WERI-Rb-1 (cell line): ENCODE results near the gene PDE3B.
"Not testable (repeated sequence)": the region's sequence is repeated elsewhere in the genome, so short reads cannot be mapped to it uniquely, and the experiment has no call there.

Source experiments
- DNase-seq: peaks from one replicate; pipeline ENCODE4 v3.0.0-alpha.2; 2020
- H3K27ac ChIP-seq: fragments of 250-450 bp; sonication (Bioruptor Pico); 2 replicates; pipeline ENCODE4 v1.5.1; 2020; ENCODE audit warnings: mild to moderate bottlenecking, moderate library complexity
- H3K27me3 ChIP-seq: fragments of 250-450 bp; sonication (Bioruptor Pico); 2 replicates; pipeline ENCODE4 v1.5.1; 2021; ENCODE audit warnings: mild to moderate bottlenecking, low read depth, moderate library complexity; ENCODE audit not compliant: insufficient read depth, severe bottlenecking
- H3K36me3 ChIP-seq: fragments of 250-450 bp; sonication (Bioruptor Pico); 2 replicates; pipeline ENCODE4 v1.5.1; 2020; ENCODE audit warnings: mild to moderate bottlenecking, moderate library complexity
- H3K4me3 ChIP-seq: 2 replicates; pipeline ENCODE4 v1.5.1; 2011; ENCODE audit warnings: low read depth, mild to moderate bottlenecking, control low read depth, low read length
- H3K9me3 ChIP-seq: fragments of 250-450 bp; sonication (Bioruptor Pico); 2 replicates; pipeline ENCODE4 v1.5.1; 2021; ENCODE audit warnings: mild to moderate bottlenecking, moderate library complexity; ENCODE audit not compliant: severe bottlenecking
- TF ChIP-seq, protein P1 (sequence below): IDR thresholded peaks from 2 replicates; pipeline ENCODE4 v1.5.1; 2011; ENCODE audit warnings: low read depth, mild to moderate bottlenecking, control low read depth, inconsistent platforms, low read length

Gene PDE3B

GRCh38 chr11:14722496-14722895, 78.9 kb downstream of the PDE3B start:
- TF ChIP-seq, protein P1, sequence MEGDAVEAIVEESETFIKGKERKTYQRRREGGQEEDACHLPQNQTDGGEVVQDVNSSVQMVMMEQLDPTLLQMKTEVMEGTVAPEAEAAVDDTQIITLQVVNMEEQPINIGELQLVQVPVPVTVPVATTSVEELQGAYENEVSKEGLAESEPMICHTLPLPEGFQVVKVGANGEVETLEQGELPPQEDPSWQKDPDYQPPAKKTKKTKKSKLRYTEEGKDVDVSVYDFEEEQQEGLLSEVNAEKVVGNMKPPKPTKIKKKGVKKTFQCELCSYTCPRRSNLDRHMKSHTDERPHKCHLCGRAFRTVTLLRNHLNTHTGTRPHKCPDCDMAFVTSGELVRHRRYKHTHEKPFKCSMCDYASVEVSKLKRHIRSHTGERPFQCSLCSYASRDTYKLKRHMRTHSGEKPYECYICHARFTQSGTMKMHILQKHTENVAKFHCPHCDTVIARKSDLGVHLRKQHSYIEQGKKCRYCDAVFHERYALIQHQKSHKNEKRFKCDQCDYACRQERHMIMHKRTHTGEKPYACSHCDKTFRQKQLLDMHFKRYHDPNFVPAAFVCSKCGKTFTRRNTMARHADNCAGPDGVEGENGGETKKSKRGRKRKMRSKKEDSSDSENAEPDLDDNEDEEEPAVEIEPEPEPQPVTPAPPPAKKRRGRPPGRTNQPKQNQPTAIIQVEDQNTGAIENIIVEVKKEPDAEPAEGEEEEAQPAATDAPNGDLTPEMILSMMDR = no peak
- no peaks in the 10 kb centered on the region for H3K9me3 ChIP-seq
- no peak for DNase-seq
- H3K27ac ChIP-seq = no peak overlapping the region
- no peaks in the 10 kb centered on the region for H3K27me3 ChIP-seq
- no peaks in the 10 kb centered on the region for H3K36me3 ChIP-seq
- H3K4me3 ChIP-seq = no peak overlapping the region

DNA sequence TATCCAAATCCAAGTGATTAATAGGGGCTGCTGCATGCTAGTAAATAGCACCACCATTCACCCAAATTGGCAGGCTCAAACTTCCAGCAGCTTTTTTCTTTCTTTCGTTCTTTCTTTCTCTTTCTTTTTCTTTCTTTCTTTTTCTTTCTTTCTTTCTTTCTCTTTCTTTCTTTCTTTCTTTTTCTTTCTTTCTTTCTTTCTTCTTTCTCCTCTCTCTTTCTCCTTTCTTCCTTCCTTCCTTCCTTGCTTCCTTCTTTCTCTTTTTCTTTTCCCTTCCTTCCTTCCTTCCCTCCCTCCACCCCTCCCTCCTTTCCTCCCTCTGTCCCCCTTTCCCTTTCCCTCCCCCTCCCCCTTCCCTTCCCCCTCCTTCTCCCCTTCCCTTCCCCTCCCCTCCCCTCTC, 81.5 kb downstream of the PDE3B start:
- Histone ChIP-seq H3K9me3 (no peaks in the 10 kb centered on the region), H3K36me3 (no peaks in the 10 kb centered on the region), H3K27me3 (no peaks in the 10 kb centered on the region), H3K27ac (no peak overlapping the region), H3K4me3 (no peak overlapping the region)
- DNase-seq = no peak
- TF ChIP-seq, protein P1 = no peak

GRCh38 chr11:14727215-14727614, 83.6 kb downstream of the PDE3B start:
- Histone ChIP-seq H3K4me3 (no peak overlapping the region), H3K9me3 (no peaks in the 10 kb centered on the region), H3K27ac (no peak overlapping the region), H3K36me3 (no peaks in the 10 kb centered on the region), H3K27me3 (no peaks in the 10 kb centered on the region)
- TF ChIP-seq, protein P1 = no peak
- DNase-seq = no peak

DNA sequence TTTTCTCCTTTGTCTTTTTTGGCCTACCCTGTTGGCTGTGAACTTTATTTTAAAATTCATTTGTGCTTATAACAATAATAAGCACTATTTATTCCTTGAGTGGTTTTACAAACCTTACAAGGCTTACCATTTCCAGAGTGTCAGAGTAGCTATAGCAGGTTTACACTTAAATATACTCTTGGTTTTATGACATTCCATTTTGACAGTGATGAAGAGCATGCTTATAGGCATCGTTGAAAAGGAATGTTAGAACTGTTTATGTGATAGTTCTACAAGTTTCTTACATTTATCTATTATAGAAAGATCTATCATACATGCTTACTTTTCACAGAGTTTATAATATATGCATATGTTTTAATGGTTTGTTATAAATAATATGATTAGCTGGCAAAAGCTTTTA, 84.1 kb downstream of the PDE3B start:
- no peak for DNase-seq
- no peaks in the 10 kb centered on the region for H3K36me3 ChIP-seq

GRCh38 chr11:14740539-14740938, 96.9 kb downstream of the PDE3B start:
- H3K27ac ChIP-seq, H3K36me3 ChIP-seq, H3K4me3 ChIP-seq, H3K27me3 ChIP-seq, DNase-seq, H3K9me3 ChIP-seq: not testable (repeated sequence)

More for the DNA sequence above, 84.1 kb downstream of the PDE3B start:
- Histone ChIP-seq H3K27me3 (no peaks in the 10 kb centered on the region), H3K27ac (no peak overlapping the region), H3K9me3 (no peaks in the 10 kb centered on the region), H3K4me3 (no peak overlapping the region)
- TF ChIP-seq, protein P1 = no peak

- Histone ChIP-seq H3K36me3 (no peaks in the 10 kb centered on the region), H3K4me3 (no peak overlapping the region), H3K27me3 (no peaks in the 10 kb centered on the region), H3K9me3 (no peaks in the 10 kb centered on the region), H3K27ac (no peak overlapping the region)
- TF ChIP-seq, protein P1 = no peak
- no peak for DNase-seq
Observed at GRCh38 chr11:14741195-14741594, 97.6 kb downstream of the PDE3B start.
